H1 (cell line): ENCODE measurements around the gene STK31. TPM values are rescaled to one million over a fixed set of nuclear protein-coding genes. Genes with fewer than 3 reads are reported as not detected.

Experiments used
- CTCF ChIA-PET: fragments of 300-600 bp; sonication (Branson Sonifier 250); formaldehyde crosslinking; loops from one replicate; lab custom pipeline; 2021; ENCODE audit not compliant: partially characterized antibody; lab: Charles Lee
- POLR2A ChIA-PET: fragments of 300-600 bp; sonication (Branson Sonifier 250); formaldehyde crosslinking; loops from one replicate; lab custom pipeline; 2021; ENCODE audit warnings: inconsistent platforms; ENCODE audit not compliant: partially characterized antibody; lab: Charles Lee
- DNase-seq, 2 experiments: peaks; one replicate each; pipeline versions ENCODE4 v3.0.0 to v3.0.0-alpha.2; 2010 to 2022; ENCODE audit warnings: low spot score in 2 of 2, low read depth in 1 of 2, mixed read lengths in 1 of 2
- FAIRE-seq: peaks from 2 replicates; lab custom pipeline; 2011; peaks lifted over from hg19 to GRCh38; lab: Jason Lieb, UNC
- H2AFZ ChIP-seq: 2 replicates; pipeline ENCODE4 v1.8.1; 2012; ENCODE audit warnings: low read length, inconsistent platforms
- H2AK5ac ChIP-seq: 2 replicates; pipeline ENCODE4 v1.6.1; 2013; ENCODE audit warnings: low read depth, low read length
- H2BK120ac ChIP-seq: replicated peaks from 2 replicates; pipeline ENCODE3; 2013; ENCODE audit warnings: low read depth, low read length, inconsistent platforms
- H2BK12ac ChIP-seq: 2 replicates; pipeline ENCODE4 v1.6.1; 2013; ENCODE audit warnings: low read depth, low read length
- H2BK15ac ChIP-seq: 2 replicates; pipeline ENCODE4 v1.6.1; 2013; ENCODE audit warnings: low read length
- H2BK20ac ChIP-seq: 2 replicates; pipeline ENCODE4 v1.6.1; 2013; ENCODE audit warnings: low read length
- H2BK5ac ChIP-seq: 2 replicates; pipeline ENCODE4 v1.6.1; 2013; ENCODE audit warnings: low read depth, low read length
- H3K14ac ChIP-seq: 2 replicates; pipeline ENCODE4 v1.6.1; 2013; ENCODE audit warnings: inconsistent platforms; ENCODE audit not compliant: insufficient read length
- H3K18ac ChIP-seq: 2 replicates; pipeline ENCODE4 v1.6.1; 2013; ENCODE audit warnings: low read length; ENCODE audit errors: extremely low read depth
- H3K23ac ChIP-seq: 2 replicates; pipeline ENCODE4 v1.6.1; 2013; ENCODE audit warnings: inconsistent platforms; ENCODE audit not compliant: insufficient read length
- H3K23me2 ChIP-seq: 2 replicates; pipeline ENCODE4 v1.6.1; 2013; ENCODE audit warnings: low read depth, low read length
- H3K27ac ChIP-seq: 2 replicates; pipeline ENCODE4 v1.6.1; 2011; ENCODE audit warnings: low read depth, low read length, inconsistent platforms
- H3K27me3 ChIP-seq, 4 experiments: replicated peaks in 1 of 4; 1 replicate in 1 of 4; 2 replicates in 3 of 4; pipeline versions ENCODE4 v1.6.1 to v1.8.1; 2011 to 2013; ENCODE audit warnings: low read length in 3 of 4, mild to moderate bottlenecking in 3 of 4, inconsistent platforms in 2 of 4, mixed read lengths in 2 of 4, moderate library complexity in 1 of 4; ENCODE audit not compliant: control insufficient read depth in 3 of 4, insufficient read depth in 3 of 4; ENCODE audit errors: extremely low read depth in 1 of 4
- H3K36me3 ChIP-seq, 4 experiments: 2 replicates each; pipeline versions ENCODE4 v1.6.1 to v1.8.1; 2011 to 2013; ENCODE audit warnings: mild to moderate bottlenecking in 4 of 4, low read length in 3 of 4, moderate library complexity in 2 of 4, control low read depth in 1 of 4, inconsistent platforms in 1 of 4; ENCODE audit not compliant: insufficient read depth in 4 of 4, control insufficient read depth in 2 of 4
- H3K4ac ChIP-seq: replicated peaks from 2 replicates; pipeline ENCODE3; 2013; ENCODE audit warnings: low read length, low read depth, mixed read lengths, inconsistent platforms; ENCODE audit not compliant: insufficient read length
- H3K4me1 ChIP-seq, 4 experiments: replicated peaks in 1 of 4; 1 replicate in 1 of 4; 2 replicates in 3 of 4; pipeline versions ENCODE4 v1.6.1 to v1.8.1; 2011 to 2013; ENCODE audit warnings: low read length in 3 of 4, inconsistent platforms in 2 of 4, mixed read lengths in 1 of 4; ENCODE audit not compliant: insufficient read depth in 4 of 4, control insufficient read depth in 3 of 4
- H3K4me2 ChIP-seq, 2 experiments: 2 replicates each; pipeline versions ENCODE4 v1.6.1 to v1.8.1; 2011 to 2013; ENCODE audit warnings: low read depth in 2 of 2, low read length in 2 of 2, control low read depth in 1 of 2, inconsistent platforms in 1 of 2, mild to moderate bottlenecking in 1 of 2; ENCODE audit not compliant: insufficient read depth in 1 of 2
- H3K4me3 ChIP-seq, 4 experiments: fragments of 200-600, 300-600 bp in 1 of 4; sonication (generic), shearing (Covaris generic), sonication (Bioruptor Twin) in 1 of 4; 2 replicates each; pipeline versions ENCODE4 v1.5.1 to v1.8.1; 2011 to 2016; ENCODE audit warnings: low read length in 4 of 4, low read depth in 3 of 4, control low read depth in 2 of 4, inconsistent platforms in 2 of 4, mild to moderate bottlenecking in 2 of 4, mixed read lengths in 1 of 4, moderate library complexity in 1 of 4; ENCODE audit not compliant: insufficient read depth in 2 of 4; ENCODE audit errors: extremely low read depth in 1 of 4
- H3K56ac ChIP-seq: replicated peaks from 2 replicates; pipeline ENCODE3; 2013; ENCODE audit warnings: low read depth, mild to moderate bottlenecking, mixed read lengths, low read length, inconsistent platforms; ENCODE audit not compliant: insufficient read length
- H3K79me1 ChIP-seq: 2 replicates; pipeline ENCODE4 v1.6.1; 2013; ENCODE audit warnings: low read depth, low read length, control low read depth
- H3K79me2 ChIP-seq, 2 experiments: 2 replicates each; pipeline versions ENCODE4 v1.6.1 to v1.8.1; 2012 to 2013; ENCODE audit warnings: low read length in 2 of 2, mild to moderate bottlenecking in 2 of 2, inconsistent platforms in 1 of 2; ENCODE audit not compliant: insufficient read depth in 2 of 2, control insufficient read depth in 1 of 2
- H3K9ac ChIP-seq, 4 experiments: replicated peaks in 1 of 4; 1 replicate in 1 of 4; 2 replicates in 3 of 4; pipeline versions ENCODE4 v1.6.1 to v1.8.1; 2011 to 2013; ENCODE audit warnings: low read depth in 3 of 4, low read length in 3 of 4, control low read depth in 2 of 4, mild to moderate bottlenecking in 2 of 4, moderate library complexity in 2 of 4, inconsistent platforms in 1 of 4; ENCODE audit errors: extremely low read depth in 1 of 4
- H3K9me3 ChIP-seq, 2 experiments: 2 replicates each; pipeline versions ENCODE4 v1.6.1 to v1.8.1; 2012 to 2013; ENCODE audit warnings: mild to moderate bottlenecking in 2 of 2, moderate library complexity in 2 of 2, control low read depth in 1 of 2, inconsistent platforms in 1 of 2, low read depth in 1 of 2, low read length in 1 of 2, mixed read lengths in 1 of 2; ENCODE audit not compliant: insufficient read depth in 2 of 2
- H4K20me1 ChIP-seq, 2 experiments: replicated peaks in 1 of 2; 2 replicates each; pipeline versions ENCODE3 to v1.8.1; 2011 to 2013; ENCODE audit warnings: inconsistent platforms in 2 of 2, low read length in 2 of 2, mild to moderate bottlenecking in 1 of 2; ENCODE audit not compliant: insufficient read depth in 2 of 2, control insufficient read depth in 1 of 2
- H4K5ac ChIP-seq: 2 replicates; pipeline ENCODE4 v1.6.1; 2013; ENCODE audit warnings: low read length, low read depth, mixed read lengths, inconsistent platforms; ENCODE audit not compliant: insufficient read length
- H4K8ac ChIP-seq: 2 replicates; pipeline ENCODE4 v1.8.0; 2013; ENCODE audit warnings: mild to moderate bottlenecking, moderate library complexity, low read length, inconsistent platforms; ENCODE audit not compliant: insufficient read depth; ENCODE audit errors: extremely low read depth
- H4K91ac ChIP-seq: replicated peaks from 2 replicates; pipeline ENCODE3; 2013; ENCODE audit warnings: low read length, mixed read lengths, inconsistent platforms; ENCODE audit not compliant: insufficient read length
- ASH2L ChIP-seq: fragments of 200-600, 300-600 bp; sonication (generic); IDR thresholded peaks from one replicate; pipeline ENCODE4 v1.7.1; 2017; ENCODE audit warnings: low read length
- ATF3 ChIP-seq: IDR thresholded peaks from 2 replicates; pipeline ENCODE4 v1.6.1; 2011; ENCODE audit warnings: low read depth, mild to moderate bottlenecking, low read length; ENCODE audit not compliant: insufficient read depth
- CEBPB ChIP-seq: IDR thresholded peaks from 2 replicates; pipeline ENCODE4 v1.6.1; 2012; ENCODE audit warnings: low read depth, low read length
- E2F6 ChIP-seq: IDR thresholded peaks from 2 replicates; pipeline ENCODE4 v1.6.1; 2012; ENCODE audit warnings: inconsistent platforms
- EP300 ChIP-seq, 2 experiments: IDR thresholded peaks; 1 replicate in 1 of 2; 2 replicates in 1 of 2; pipeline ENCODE4 v1.6.1; 2011 to 2012; ENCODE audit warnings: low read depth in 2 of 2, low read length in 2 of 2, mild to moderate bottlenecking in 2 of 2, borderline replicate concordance in 1 of 2, inconsistent platforms in 1 of 2, moderate library complexity in 1 of 2
- KDM4A ChIP-seq: IDR thresholded peaks from one replicate; pipeline ENCODE4 v1.7.1; 2012; ENCODE audit warnings: low read depth, mild to moderate bottlenecking, moderate library complexity, low read length, inconsistent platforms; ENCODE audit not compliant: severe bottlenecking
- MAFK ChIP-seq: IDR thresholded peaks from 2 replicates; pipeline ENCODE4 v1.6.1; 2012; ENCODE audit warnings: low read depth, mild to moderate bottlenecking, improper control_type of control experiment, low read length
- NRF1 ChIP-seq: IDR thresholded peaks from 2 replicates; pipeline ENCODE4 v1.6.1; 2011; ENCODE audit warnings: mild to moderate bottlenecking, low read depth, low read length, improper control_type of control experiment
- SIRT6 ChIP-seq: IDR thresholded peaks from one replicate; pipeline ENCODE4 v1.7.1; 2012; ENCODE audit warnings: low read length, inconsistent platforms
- SP1 ChIP-seq: IDR thresholded peaks from 2 replicates; pipeline ENCODE4 v1.6.1; 2011; ENCODE audit warnings: low read depth, low read length
- SP4 ChIP-seq: IDR thresholded peaks from 2 replicates; pipeline ENCODE4 v1.6.1; 2012; ENCODE audit warnings: low read length, inconsistent platforms
- YY1 ChIP-seq: IDR thresholded peaks from 2 replicates; pipeline ENCODE4 v1.6.1; 2011; ENCODE audit warnings: low read depth, mild to moderate bottlenecking, low read length
- WGBS, 2 experiments: shearing (Covaris generic) in 1 of 2; methylation state at CpG; one replicate each; pipeline versions ENCODE4 v1.1.6 to v1.1.7; 2013 to 2015; ENCODE audit warnings: low lambda C conversion rate in 2 of 2, mixed read lengths in 2 of 2, inconsistent platforms in 1 of 2, low coverage in 1 of 2, missing lambda C conversion rate in 1 of 2; ENCODE audit not compliant: insufficient replicate concordance in 2 of 2, insufficient coverage in 1 of 2, insufficient read length in 1 of 2; ENCODE audit errors: extremely low coverage in 1 of 2, missing lambda C conversion rate in 1 of 2; 5-methylcytosine and 5-hydroxymethylcytosine counted together
- polyA plus RNA-seq, 7 experiments: library from polyadenylated mRNA; depleted of rRNA in 3 of 7; stranded (reverse) in 5 of 7; unstranded in 2 of 7; fragments of >200 nt in 5 of 7; fragments of 200-250 nt in 2 of 7; gene quantifications; 1 replicate in 5 of 7; 2 replicates in 1 of 7; 4 replicates in 1 of 7; pipeline versions ENCODE4 v1.2.1 to v1.2.3, GENCODE V29; 2011 to 2013; ENCODE audit warnings: missing spikeins in 2 of 7, mixed read lengths in 2 of 7
- total RNA-seq: library from RNA; stranded (reverse); fragmentation: NEBNext Ultra II Directional; extraction: Animal tissue kit (Norgen Biotek cat#: 25700); gene quantifications from 2 replicates; pipeline ENCODE4 v1.2.1, GENCODE V29; 2021

The STK31 gene
- total and polyA plus RNA-seq, 2 of the 8 experiments (the other 6 are each of a cell fraction or from before 2014, with no cell fraction given): 0.15 to 0.32 TPM

DNA sequence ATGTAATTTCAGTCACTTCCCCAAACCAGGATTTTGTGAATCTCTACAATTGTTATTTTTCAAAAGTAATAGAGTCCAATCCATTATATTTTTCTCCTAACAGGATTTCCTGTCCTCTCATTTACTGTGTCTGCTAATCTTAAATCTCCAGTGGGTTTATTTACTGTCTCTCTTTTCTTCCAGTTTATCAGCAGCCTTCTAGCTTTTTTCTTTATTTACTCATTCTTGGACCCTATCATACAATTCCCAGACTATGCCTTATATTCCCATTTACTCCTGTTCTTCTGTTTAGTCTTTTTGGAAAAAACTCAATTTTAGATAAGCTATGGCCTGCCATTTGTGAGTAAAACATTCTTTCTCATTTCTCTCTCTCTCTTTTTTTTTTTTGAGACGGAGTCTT is 94.7 kb downstream of the STK31 start:
- H2BK5ac ChIP-seq: no peak overlapping the region
- no peak for DNase-seq
- no peak overlapping the region for H2BK20ac ChIP-seq
- H2AFZ ChIP-seq: no peak overlapping the region
- no peak overlapping the region for H3K14ac ChIP-seq
- no peak overlapping the region for H2AK5ac ChIP-seq
- H3K23me2 ChIP-seq: no peaks in the 10 kb centered on the region; the same call in 1 of the 2 replicates
- no peaks in the 10 kb centered on the region for H3K27me3 ChIP-seq
- no peak overlapping the region for H2BK12ac ChIP-seq
- no CpG with 5 or more reads among the region's 1 CpG for WGBS, 2 experiments
- H4K5ac ChIP-seq: no peak overlapping the region
- H4K91ac ChIP-seq: no peak overlapping the region
- no peaks in the 10 kb centered on the region for H3K36me3 ChIP-seq
- no peaks in the 10 kb centered on the region for H4K20me1 ChIP-seq
- H3K18ac ChIP-seq: no peak overlapping the region
- FAIRE-seq: no peak
- ChIA-PET POLR2A (no interaction called here), CTCF (no interaction called here)
- no peak overlapping the region for H3K56ac ChIP-seq
- no peak overlapping the region for H2BK120ac ChIP-seq
- H2BK15ac ChIP-seq: no peak overlapping the region
- H3K27ac ChIP-seq: no peak overlapping the region
- TF ChIP-seq SP1 (no peak), SP4 (no peak), SIRT6 (no peak), ATF3 (no peak), YY1 (no peak), KDM4A (no peak), MAFK (no peak), EP300 (IDR thresholded peaks at IDR 0.05; ENCODE audit: borderline replicate concordance in 1 of 2, low read depth in 2 of 2, low read length in 2 of 2) (no peak), NRF1 (no peak), ASH2L (no peak), E2F6 (no peak), CEBPB (no peak)
- H3K4me3 ChIP-seq: no peak overlapping the region
- H3K9me3 ChIP-seq: 0 out of 4 replicates have a peak, but pooled peaks cover 0 to under 1% of the 10 kb centered on the region in 2 experiments
- no peak overlapping the region for H3K4ac ChIP-seq
- no peak overlapping the region for H4K8ac ChIP-seq
- H3K79me2 ChIP-seq: no peaks in the 10 kb centered on the region
- H3K9ac ChIP-seq: no peak overlapping the region
- no peaks in the 10 kb centered on the region for H3K79me1 ChIP-seq
- no peak overlapping the region for H3K23ac ChIP-seq
- no peak overlapping the region for H3K4me2 ChIP-seq
- H3K4me1 ChIP-seq: peaks cover 0 to 4% (median 1%) of the 10 kb centered on the region in 4 experiments; a peak in 3 of 7 replicates
